Uterus (tissue), 4 donors: Measurements from ENCODE around the gene DNAJB1. TPM values are rescaled to one million over a fixed set of nuclear protein-coding genes. Genes with fewer than 3 reads are reported as not detected.
"Not testable (repeated sequence)": the region's sequence is repeated elsewhere in the genome, so short reads cannot be mapped to it uniquely, and the experiment has no call there.

ENCODE experiments used
- DNase-seq, 2 donors: peaks; one replicate each; pipeline ENCODE4 v3.0.0-alpha.2; 2019 to 2020
- H3K27ac ChIP-seq, 2 donors: fragments of 200-600 bp; sonication (generic); 1 replicate in 1 of 2; 2 replicates in 1 of 2; pipeline ENCODE4 v1.5.1; 2016 to 2018
- H3K27me3 ChIP-seq, 2 donors: fragments of 200-600 bp; sonication (generic); one replicate each; pipeline ENCODE4 v1.5.1; 2018 to 2019; ENCODE audit warnings: control low read depth in 1 of 2
- H3K36me3 ChIP-seq, 2 donors: fragments of 200-600 bp; sonication (generic); one replicate each; pipeline ENCODE4 v1.5.1; 2019; ENCODE audit warnings: control low read depth in 1 of 2
- H3K4me1 ChIP-seq, 2 donors: fragments of 200-600 bp; sonication (generic); one replicate each; pipeline ENCODE4 v1.5.1; 2018 to 2019; ENCODE audit warnings: control low read depth in 1 of 2
- H3K4me3 ChIP-seq, 2 donors: fragments of 200-600 bp; sonication (generic); 1 replicate in 1 of 2; 2 replicates in 1 of 2; pipeline ENCODE4 v1.5.1; 2018 to 2019; ENCODE audit warnings: mild to moderate bottlenecking in 1 of 2
- H3K9me3 ChIP-seq, 2 donors: fragments of 200-600 bp; sonication (generic); one replicate each; pipeline ENCODE4 v1.5.1; 2019; ENCODE audit warnings: control low read depth in 1 of 2
- POLR2A ChIP-seq, 2 donors: fragments of 450-650 bp; IDR thresholded peaks; one replicate each; pipeline ENCODE4 v1.6.1; 2016; ENCODE audit warnings: antibody characterized with exemption in 2 of 2, mild to moderate bottlenecking in 1 of 2, moderate library complexity in 1 of 2
- intact Hi-C: fragments of 100-400 bp; cut with DNase I; formaldehyde crosslinking; loops from one replicate; pipeline ENCODE4 v1.15.1; 2023; ENCODE audit warnings: low total_unique reads
- total RNA-seq, 4 donors: library from RNA; depleted of rRNA in 3 of 4; stranded (reverse); fragments of >200 nt in 3 of 4; gene quantifications; one replicate each; pipeline versions ENCODE4 v1.1.0 to v1.2.4, GENCODE V29; 2014 to 2023
- TF ChIP-seq, protein P1 (sequence below), 4 experiments: fragments of 200-600 bp in 2 of 4; fragments of 450-650 bp in 2 of 4; sonication (generic) in 2 of 4; IDR thresholded peaks; one replicate each; pipeline ENCODE4 v1.5.1; 2016 to 2019; ENCODE audit warnings: antibody characterized with exemption in 4 of 4, mild to moderate bottlenecking in 2 of 4, moderate library complexity in 1 of 4
- donor health status: DM: yes; HTN: yes; CAD: no.

Gene DNAJB1
- total RNA-seq, 4 donors from 2014 or later: 10.2 to 66.9 (median 40.6) TPM

- H3K27me3 ChIP-seq: no peaks in the 10 kb centered on the region
- intact Hi-C loops: no loop called here
- H3K9me3 ChIP-seq: no peaks in the 10 kb centered on the region
- no peaks in the 10 kb centered on the region for H3K36me3 ChIP-seq
- DNase-seq: no peak
- peak overlapping the region in 1 of 2 donors; percentile 16 for H3K4me3 ChIP-seq
- no peak overlapping the region for H3K27ac ChIP-seq
- H3K4me1 ChIP-seq: peaks cover 0 to 11% of the 10 kb centered on the region in 2 donors
- TF ChIP-seq, protein P1, sequence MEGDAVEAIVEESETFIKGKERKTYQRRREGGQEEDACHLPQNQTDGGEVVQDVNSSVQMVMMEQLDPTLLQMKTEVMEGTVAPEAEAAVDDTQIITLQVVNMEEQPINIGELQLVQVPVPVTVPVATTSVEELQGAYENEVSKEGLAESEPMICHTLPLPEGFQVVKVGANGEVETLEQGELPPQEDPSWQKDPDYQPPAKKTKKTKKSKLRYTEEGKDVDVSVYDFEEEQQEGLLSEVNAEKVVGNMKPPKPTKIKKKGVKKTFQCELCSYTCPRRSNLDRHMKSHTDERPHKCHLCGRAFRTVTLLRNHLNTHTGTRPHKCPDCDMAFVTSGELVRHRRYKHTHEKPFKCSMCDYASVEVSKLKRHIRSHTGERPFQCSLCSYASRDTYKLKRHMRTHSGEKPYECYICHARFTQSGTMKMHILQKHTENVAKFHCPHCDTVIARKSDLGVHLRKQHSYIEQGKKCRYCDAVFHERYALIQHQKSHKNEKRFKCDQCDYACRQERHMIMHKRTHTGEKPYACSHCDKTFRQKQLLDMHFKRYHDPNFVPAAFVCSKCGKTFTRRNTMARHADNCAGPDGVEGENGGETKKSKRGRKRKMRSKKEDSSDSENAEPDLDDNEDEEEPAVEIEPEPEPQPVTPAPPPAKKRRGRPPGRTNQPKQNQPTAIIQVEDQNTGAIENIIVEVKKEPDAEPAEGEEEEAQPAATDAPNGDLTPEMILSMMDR (IDR thresholded peaks at IDR 0.05): no peak
- TF ChIP-seq POLR2A (IDR thresholded peaks at IDR 0.05): no peak
These were observed 37.9 kb upstream of the DNAJB1 start for GRCh38 chr19:14555918-14556661.

DNA sequence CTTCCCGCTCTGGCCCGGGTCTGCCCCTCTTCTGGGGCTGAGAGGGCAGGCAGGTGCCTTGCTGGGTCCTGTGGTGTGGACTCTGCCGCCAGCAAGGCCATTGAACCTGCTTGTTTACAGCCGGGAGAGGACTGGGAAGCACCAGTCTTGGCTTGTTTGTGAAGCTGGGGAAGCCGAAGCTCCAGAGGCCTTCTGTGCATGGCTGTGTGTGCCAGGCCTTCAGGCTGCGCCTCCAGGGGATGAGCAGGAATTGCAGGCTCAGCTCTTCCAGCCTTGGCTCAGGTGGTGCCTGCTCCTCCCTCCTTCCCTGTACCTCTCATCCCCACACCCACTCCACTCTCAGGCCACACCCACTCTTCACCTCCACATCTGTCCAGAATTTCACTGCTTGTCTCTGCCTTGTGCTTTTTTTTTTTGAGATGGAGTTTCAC lies 36.2 kb upstream of the DNAJB1 start:
- H3K4me1 ChIP-seq: peaks cover 0 to 11% of the 10 kb centered on the region in 2 donors
- H3K27ac ChIP-seq: no peak overlapping the region
- H3K27me3 ChIP-seq: no peaks in the 10 kb centered on the region
- H3K9me3 ChIP-seq: no peaks in the 10 kb centered on the region
- H3K36me3 ChIP-seq: no peaks in the 10 kb centered on the region
- no peak for DNase-seq
- TF ChIP-seq, protein P1 (IDR thresholded peaks at IDR 0.05): no peak
- TF ChIP-seq POLR2A (IDR thresholded peaks at IDR 0.05): no peak
- intact Hi-C loops: no loop called here
- no peak overlapping the region for H3K4me3 ChIP-seq

DNA sequence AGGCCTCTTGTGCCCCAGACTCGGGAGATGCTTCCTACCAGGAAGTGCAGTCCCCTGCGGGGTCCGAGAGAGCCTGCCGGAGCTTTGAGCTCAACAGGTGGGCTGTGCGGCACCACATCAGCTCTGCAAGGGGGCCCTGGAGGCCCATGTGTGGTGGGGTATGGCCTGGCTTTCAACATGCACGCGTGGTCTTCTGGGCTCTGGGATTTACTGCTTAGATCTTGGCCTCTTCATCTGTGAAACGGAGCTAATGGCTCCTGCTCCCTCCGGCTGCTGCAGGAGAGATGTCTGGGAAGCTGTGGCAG lies 35.7 kb upstream of the DNAJB1 start:
- no peaks in the 10 kb centered on the region for H3K9me3 ChIP-seq
- H3K27ac ChIP-seq: no peak overlapping the region
- no peak for TF ChIP-seq POLR2A (IDR thresholded peaks at IDR 0.05)
- TF ChIP-seq, protein P1 (IDR thresholded peaks at IDR 0.05): no peak
- no peak for DNase-seq
- H3K27me3 ChIP-seq: no peaks in the 10 kb centered on the region
- H3K36me3 ChIP-seq: no peaks in the 10 kb centered on the region
- intact Hi-C loops: no loop called here
- peaks cover 0 to 11% of the 10 kb centered on the region in 2 donors for H3K4me1 ChIP-seq
- no peak overlapping the region for H3K4me3 ChIP-seq

DNA sequence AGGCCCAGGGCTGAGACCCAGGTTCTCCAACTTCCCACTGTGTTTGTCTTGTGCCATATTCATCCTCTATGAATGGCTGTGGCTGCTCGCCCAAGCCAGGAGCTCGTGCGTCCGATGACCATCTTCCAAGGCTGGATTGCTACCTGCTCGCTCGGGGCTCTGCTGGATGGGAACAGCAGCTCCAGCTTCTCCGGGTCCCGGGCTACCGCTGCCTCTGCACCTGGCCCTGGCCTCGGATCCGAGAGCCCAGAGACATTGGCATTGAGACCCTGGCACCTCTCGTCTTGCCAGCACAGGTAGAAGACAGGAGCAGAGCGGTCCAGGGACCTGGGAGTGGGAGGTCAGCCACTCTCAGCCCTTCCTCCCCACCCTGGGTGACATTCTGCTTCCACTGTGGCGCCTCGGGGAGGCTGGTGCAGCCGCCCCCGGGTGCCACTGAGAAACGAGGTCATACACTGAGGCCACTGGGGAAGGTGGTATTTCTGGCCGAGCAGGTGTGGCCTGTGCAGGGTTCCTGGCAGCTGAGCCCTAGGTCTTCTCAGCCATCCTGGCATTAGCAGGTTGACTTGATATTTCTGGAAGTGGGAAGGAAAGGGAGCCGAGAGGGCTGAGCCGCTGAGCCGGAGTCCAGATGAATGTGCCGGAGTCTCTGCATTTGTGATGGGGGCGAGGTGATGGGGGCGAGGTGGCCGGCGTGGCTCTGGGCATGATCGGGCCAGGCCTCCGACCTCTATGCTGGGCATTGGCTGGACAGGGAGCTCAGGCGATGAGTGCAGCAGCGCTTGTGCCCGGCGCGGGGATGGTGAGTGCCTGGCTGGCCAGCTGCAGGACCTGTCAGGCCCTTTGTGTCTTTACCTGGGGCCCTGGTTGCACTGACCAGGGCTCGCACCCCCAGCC lies 35.1 kb upstream of the DNAJB1 start:
- Histone ChIP-seq H3K27ac (no peak overlapping the region), H3K4me3 (no peak overlapping the region), H3K9me3 (no peaks in the 10 kb centered on the region), H3K27me3 (no peaks in the 10 kb centered on the region), H3K4me1 (peaks cover 0 to 11% of the 10 kb centered on the region in 2 donors), H3K36me3 (no peaks in the 10 kb centered on the region)
- intact Hi-C loops: no loop called here
- TF ChIP-seq, protein P1 (IDR thresholded peaks at IDR 0.05): no peak
- TF ChIP-seq POLR2A (IDR thresholded peaks at IDR 0.05): no peak
- DNase-seq: no peak

GRCh38 chr19:14552006-14552360 lies 33.8 kb upstream of the DNAJB1 start:
- H3K27ac ChIP-seq, H3K4me3 ChIP-seq, H3K27me3 ChIP-seq, H3K36me3 ChIP-seq, DNase-seq, intact Hi-C loops, H3K9me3 ChIP-seq: not testable (repeated sequence)
- peaks cover 0 to 11% of the 10 kb centered on the region in 2 donors for H3K4me1 ChIP-seq

GRCh38 chr19:14551134-14552005 lies 33.2 kb upstream of the DNAJB1 start:
- H3K9me3 ChIP-seq, DNase-seq, H3K36me3 ChIP-seq, H3K4me1 ChIP-seq, H3K27me3 ChIP-seq, H3K27ac ChIP-seq, intact Hi-C loops, H3K4me3 ChIP-seq: not testable (repeated sequence)
